ENCODE data around the gene PNKP. TPM values are rescaled to one million over a fixed set of nuclear protein-coding genes. Genes with fewer than 3 reads are reported as not detected.

PNKP gene
- total RNA-seq, 4 donors from 2014 or later: 14.9 to 43.4 (median 21.1) TPM

- H3K4me1 ChIP-seq: peaks cover 18% of the 10 kb centered on the region in 2 donors
- TF ChIP-seq POLR2A (IDR thresholded peaks at IDR 0.05): no peak
- no peak for TF ChIP-seq CTCF (IDR thresholded peaks at IDR 0.05 in 4 of 5, conservative IDR thresholded peaks at IDR 0.05 in 1 of 5)
- no peak for DNase-seq
- peaks cover 0 to 48% of the 10 kb centered on the region in 2 donors for H3K36me3 ChIP-seq
- in situ Hi-C loops (cut with MboI; ENCODE audit: low sequenced_read_pairs in 4 of 4) (no loop called here), intact Hi-C loops (cut with DNase I; ENCODE audit: low total_unique reads) (no loop called here)
- H3K4me3 ChIP-seq: no peak overlapping the region
- peak overlapping the region in 3 of 4 donors; percentile 69 to 74 (median 73) for H3K27ac ChIP-seq
- no peak for ATAC-seq
- H3K27me3 ChIP-seq: no peaks in the 10 kb centered on the region
- H3K9me3 ChIP-seq: no peaks in the 10 kb centered on the region
Measured at GRCh38 chr19:49861541-49862378, 5.6 kb downstream of the PNKP start.

- H3K4me3 ChIP-seq: no peak overlapping the region
- H3K4me1 ChIP-seq: peaks cover 11 to 12% of the 10 kb centered on the region in 2 donors
- no peaks in the 10 kb centered on the region for H3K9me3 ChIP-seq
- TF ChIP-seq CTCF (IDR thresholded peaks at IDR 0.05 in 4 of 5, conservative IDR thresholded peaks at IDR 0.05 in 1 of 5) (no peak), POLR2A (IDR thresholded peaks at IDR 0.05) (no peak)
- ATAC-seq: peak in 1 of 2 donors; percentile 31
- peaks cover 0 to 52% of the 10 kb centered on the region in 2 donors for H3K36me3 ChIP-seq
- DNase-seq: peak in 1 of 2 donors; percentile 54
- no peaks in the 10 kb centered on the region for H3K27me3 ChIP-seq
- intact Hi-C loops (cut with DNase I; ENCODE audit: low total_unique reads): no loop called here
- in situ Hi-C loops (cut with MboI; ENCODE audit: low sequenced_read_pairs in 4 of 4): no loop called here
- H3K27ac ChIP-seq: peak overlapping the region in 3 of 4 donors; percentile 69 to 74 (median 73)
Measured at GRCh38 chr19:49861107-49861506, 6.3 kb downstream of the PNKP start.

GRCh38 chr19:49860336-49861102 is 6.9 kb downstream of the PNKP start:
- H3K4me1 ChIP-seq: peaks cover 6% of the 10 kb centered on the region in 2 donors
- DNase-seq: no peak
- H3K27ac ChIP-seq: peak overlapping the region in 3 of 4 donors; percentile 69 to 74 (median 73)
- no peaks in the 10 kb centered on the region for H3K9me3 ChIP-seq
- in situ Hi-C loops (cut with MboI; ENCODE audit: low sequenced_read_pairs in 4 of 4) (no loop called here), intact Hi-C loops (cut with DNase I; ENCODE audit: low total_unique reads) (no loop called here)
- no peak overlapping the region for H3K4me3 ChIP-seq
- TF ChIP-seq POLR2A (IDR thresholded peaks at IDR 0.05) (no peak), CTCF (IDR thresholded peaks at IDR 0.05 in 4 of 5, conservative IDR thresholded peaks at IDR 0.05 in 1 of 5) (no peak)
- H3K27me3 ChIP-seq: no peaks in the 10 kb centered on the region
- no peak for ATAC-seq
- H3K36me3 ChIP-seq: peaks cover 0 to 52% of the 10 kb centered on the region in 2 donors

- ATAC-seq: no peak
- TF ChIP-seq CTCF (IDR thresholded peaks at IDR 0.05 in 4 of 5, conservative IDR thresholded peaks at IDR 0.05 in 1 of 5): no peak
- TF ChIP-seq POLR2A (IDR thresholded peaks at IDR 0.05): no peak
- H3K4me3 ChIP-seq: no peak overlapping the region
- no peaks in the 10 kb centered on the region for H3K27me3 ChIP-seq
- H3K27ac ChIP-seq: peak overlapping the region in 2 of 4 donors; percentile 29 to 73
- in situ Hi-C loops (cut with MboI; ENCODE audit: low sequenced_read_pairs in 4 of 4): no loop called here
- no peaks in the 10 kb centered on the region for H3K9me3 ChIP-seq
- intact Hi-C loops (cut with DNase I; ENCODE audit: low total_unique reads): no loop called here
- H3K36me3 ChIP-seq: peaks cover 0 to 57% of the 10 kb centered on the region in 2 donors
- H3K4me1 ChIP-seq: peaks cover 0 to under 1% of the 10 kb centered on the region in 2 donors
- DNase-seq: no peak
Measured at GRCh38 chr19:49859682-49860335, 7.6 kb downstream of the PNKP start.

Data from gastrocnemius medialis (tissue), 4 donors.